Activated CD4-positive, alpha-beta T cell treated with anti-CD3 and anti-CD28 coated beads, Interleukin-2, Interleukin-4, amounts not matched to agents 100 ng/mL and 50 ng/mL, durations not matched to agents 16 hours and 8 hours (primary cell): ENCODE data around the gene NRDC.

ENCODE experiments used
- DNase-seq: peaks from one replicate; pipeline ENCODE4 v3.0.0-alpha.2; 2020; ENCODE audit warnings: low spot score

The NRDC gene

DNA sequence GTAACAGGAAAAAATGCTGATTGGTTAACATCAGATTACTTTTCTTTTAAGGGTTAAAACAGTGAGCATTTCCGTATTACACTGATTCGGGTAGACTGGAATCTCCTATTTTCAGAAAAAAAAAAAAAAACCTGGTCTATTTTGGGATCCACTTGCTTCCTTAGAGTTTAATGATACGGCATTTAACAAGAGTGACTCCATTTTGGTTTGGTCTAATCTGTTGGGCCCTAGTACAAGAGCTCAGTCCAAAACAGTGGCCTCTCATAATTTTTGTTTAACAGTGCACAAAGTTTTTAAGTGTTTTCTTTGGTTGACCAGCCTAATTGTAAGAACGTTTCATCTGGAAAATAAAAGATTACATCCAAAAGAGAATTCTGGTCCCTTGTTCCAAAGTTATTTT lies 120.2 kb downstream of the NRDC start:
- DNase-seq: no peak

DNA sequence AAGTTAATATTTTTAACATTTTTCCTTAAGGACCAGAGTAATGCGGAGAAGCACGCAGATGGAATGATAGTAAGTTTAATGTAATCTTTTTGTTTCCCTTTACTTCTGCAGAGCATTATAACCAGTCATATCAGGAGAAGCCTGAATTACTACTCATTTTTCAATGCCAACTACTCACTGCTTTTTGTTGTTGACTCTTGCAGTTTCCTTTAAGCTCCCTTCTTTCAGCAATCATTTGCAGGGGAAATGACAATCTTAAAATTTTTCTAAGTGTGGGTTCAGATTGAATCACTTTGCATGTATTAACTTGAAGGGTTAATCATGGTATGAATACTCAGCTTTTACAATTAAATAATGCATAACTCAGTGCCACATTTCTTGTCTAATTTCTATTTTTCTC lies 122.2 kb downstream of the NRDC start:
- DNase-seq: peak; percentile 59

DNA sequence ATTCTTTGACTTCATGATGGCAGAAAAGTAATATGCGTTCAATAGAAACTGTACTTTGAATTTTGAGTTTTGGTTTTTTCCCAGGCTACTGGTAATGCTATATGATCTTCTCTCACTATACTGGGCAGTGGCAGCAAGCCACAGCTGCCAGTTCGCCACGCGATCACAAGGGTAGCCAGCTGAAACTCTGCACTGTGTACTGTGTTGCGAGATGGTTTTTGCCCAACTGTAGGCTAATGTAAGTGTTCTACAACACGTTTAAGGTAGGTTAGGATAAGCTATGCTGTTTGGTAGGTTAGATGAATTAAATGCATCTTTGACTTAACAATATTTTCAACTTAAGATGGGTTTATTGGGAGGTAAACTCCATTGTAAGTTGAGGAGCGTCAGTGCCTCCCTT lies 123.1 kb downstream of the NRDC start:
- DNase-seq: no peak

- no peak for DNase-seq
Observed at GRCh38 chr1:51754666-51755065, 123.9 kb downstream of the NRDC start.

DNA sequence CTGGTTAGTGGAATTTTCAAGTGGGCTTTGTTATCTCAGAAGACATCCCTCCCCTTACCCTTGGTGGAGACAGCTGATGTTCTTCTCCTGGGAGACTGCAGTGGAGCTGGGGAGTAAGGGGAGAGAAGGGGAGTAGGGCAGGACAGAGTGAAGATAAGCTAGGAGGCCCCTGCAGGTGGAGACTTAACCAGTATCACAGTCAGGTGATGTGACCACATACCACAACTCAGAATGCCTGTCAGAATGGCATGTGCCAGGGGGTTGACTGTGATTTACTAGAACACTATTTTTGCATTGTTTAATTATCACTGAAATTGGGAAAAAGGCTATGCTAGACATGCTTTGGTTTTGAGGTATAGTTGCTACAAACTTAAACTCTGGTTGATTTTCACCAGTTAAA lies 124.6 kb downstream of the NRDC start:
- DNase-seq: no peak

GRCh38 chr1:51752073-51752948 lies 126.2 kb downstream of the NRDC start:
- DNase-seq: no peak

DNA sequence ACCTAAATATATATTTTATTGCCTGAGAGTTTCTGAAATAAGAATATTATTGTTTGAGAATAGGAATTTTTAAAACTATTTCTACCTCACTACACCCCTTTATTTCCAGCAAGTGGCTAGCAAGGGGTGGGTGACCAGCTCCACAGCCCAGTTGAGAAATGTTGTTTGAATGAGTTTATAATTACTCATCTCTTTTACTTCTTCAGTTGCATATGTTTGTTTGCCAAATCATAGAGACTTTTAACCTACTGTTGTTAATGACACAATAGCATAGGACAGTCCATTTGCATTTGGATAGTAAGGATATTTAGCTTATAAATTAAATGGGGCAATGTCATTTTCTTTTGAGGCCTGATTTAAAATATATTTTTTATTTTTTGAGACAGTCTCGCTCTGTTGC lies 127.8 kb downstream of the NRDC start:
- DNase-seq: no peak

GRCh38 chr1:51750218-51750617 lies 128.3 kb downstream of the NRDC start:
- DNase-seq: no peak

GRCh38 chr1:51749151-51749550 lies 129.4 kb downstream of the NRDC start:
- no peak for DNase-seq

DNA sequence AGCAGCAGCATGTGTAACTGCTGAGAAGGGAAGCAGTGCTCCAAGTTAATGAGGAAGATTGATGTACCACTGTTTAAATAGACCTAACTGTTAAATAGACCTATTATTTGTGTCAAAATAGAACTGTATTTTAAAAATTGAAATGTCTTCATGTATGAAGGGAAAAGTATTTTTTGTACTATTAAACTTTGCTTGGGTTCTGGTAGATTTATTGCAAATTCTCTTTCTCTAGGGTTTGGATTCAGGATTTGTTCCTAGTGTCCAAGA lies 133.3 kb downstream of the NRDC start:
- DNase-seq: no peak

GRCh38 chr1:51744506-51745303 lies 133.8 kb downstream of the NRDC start:
- DNase-seq: no peak

DNA sequence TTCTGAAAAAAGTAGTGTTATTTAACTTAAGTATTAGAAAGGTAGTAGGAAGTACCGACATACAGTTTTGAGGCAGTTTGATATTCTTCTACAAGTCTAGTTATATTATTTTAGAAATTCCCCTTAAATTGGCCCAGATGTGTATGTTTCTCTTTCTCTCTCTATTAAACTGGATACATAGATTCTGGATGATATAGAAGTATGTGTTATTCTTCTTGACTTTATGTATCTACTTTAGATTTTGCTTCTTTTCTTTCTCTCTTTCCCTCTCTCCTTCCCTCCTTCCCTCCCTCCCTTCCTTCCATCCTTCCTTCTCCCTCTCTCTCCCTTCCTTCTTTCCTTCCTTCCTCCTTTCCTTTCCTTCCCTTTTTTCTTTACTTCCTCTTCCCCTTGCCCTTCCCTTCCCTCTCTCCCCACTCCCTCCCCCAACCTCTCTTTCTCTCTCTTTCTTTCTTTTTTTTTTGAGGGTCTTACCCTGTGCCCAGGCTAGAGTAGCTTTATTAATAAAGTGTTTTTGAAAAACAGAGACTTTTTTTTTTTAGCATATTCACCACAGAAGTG lies 137.3 kb downstream of the NRDC start:
- DNase-seq: no peak

GRCh38 chr1:51740652-51741051 lies 137.9 kb downstream of the NRDC start:
- DNase-seq: no peak
